B cell (primary cell): ENCODE measurements around the gene SUSD3. TPM values are rescaled to one million over a fixed set of nuclear protein-coding genes. Genes with fewer than 3 reads are reported as not detected.
"Not testable (repeated sequence)": the region's sequence is repeated elsewhere in the genome, so short reads cannot be mapped to it uniquely, and the experiment has no call there.

ENCODE experiments used
- ATAC-seq: fragments of 200-7000 bp; cut with Tn5 transposase; one replicate; pipeline ENCODE4 v1.10.0; 2021; ENCODE audit warnings: low read depth, mild to moderate bottlenecking, moderate number of reproducible peaks, moderate library complexity
- CTCF ChIA-PET: fragments of 350-600 bp; sonication (Branson Sonifier 250); formaldehyde crosslinking; loops from one replicate; lab custom pipeline; 2021; ENCODE audit warnings: antibody characterized with exemption, inconsistent platforms; lab: Charles Lee
- POLR2A ChIA-PET: fragments of 350-600 bp; sonication (Branson Sonifier 250); formaldehyde crosslinking; loops from one replicate; lab custom pipeline; 2021; ENCODE audit warnings: antibody characterized with exemption; lab: Charles Lee
- DNase-seq: peaks from one replicate; pipeline ENCODE4 v3.0.0; 2013
- H2AFZ ChIP-seq: 2 replicates; pipeline ENCODE4 v1.6.1; 2012; ENCODE audit warnings: mild to moderate bottlenecking, low read depth, low read length; ENCODE audit not compliant: insufficient read depth, poor library complexity, severe bottlenecking
- H3K27ac ChIP-seq, 2 donors: 1 replicate in 1 of 2; 2 replicates in 1 of 2; pipeline ENCODE4 v1.5.1; 2012 to 2013; ENCODE audit warnings: low read length in 2 of 2, mild to moderate bottlenecking in 2 of 2, moderate library complexity in 1 of 2
- H3K27me3 ChIP-seq, 4 experiments: fragments of 200-600 bp in 1 of 4; sonication (generic) in 1 of 4; replicated peaks in 1 of 4; 1 replicate in 2 of 4; 2 replicates in 2 of 4; pipeline versions ENCODE4 v1.6.1 to v1.7.0; 2013 to 2016; ENCODE audit warnings: low read length in 3 of 4, mild to moderate bottlenecking in 2 of 4, mixed read lengths in 1 of 4, moderate library complexity in 1 of 4; ENCODE audit not compliant: insufficient read depth in 4 of 4, control insufficient read depth in 3 of 4; ENCODE audit errors: control extremely low read depth in 1 of 4
- H3K36me3 ChIP-seq, 2 experiments: replicated peaks in 1 of 2; 1 replicate in 1 of 2; 2 replicates in 1 of 2; pipeline versions ENCODE4 v1.6.1 to v1.7.1; 2013; ENCODE audit warnings: low read length in 1 of 2; ENCODE audit not compliant: insufficient read depth in 2 of 2, control insufficient read depth in 1 of 2; ENCODE audit errors: control extremely low read depth in 1 of 2, extremely low read depth in 1 of 2
- H3K4me1 ChIP-seq, 2 donors: fragments of 200-600 bp in 1 of 2; sonication (generic) in 1 of 2; 1 replicate in 1 of 2; 2 replicates in 1 of 2; pipeline versions ENCODE4 v1.5.1 to v1.6.1; 2013 to 2017; ENCODE audit warnings: low read length in 2 of 2; ENCODE audit not compliant: control insufficient read depth in 2 of 2, insufficient read depth in 2 of 2
- H3K4me2 ChIP-seq: replicated peaks from 2 replicates; pipeline ENCODE3; 2012; ENCODE audit warnings: mild to moderate bottlenecking, low read depth, low read length; ENCODE audit not compliant: poor library complexity, severe bottlenecking
- H3K4me3 ChIP-seq, 5 experiments: fragments of 200-600 bp in 1 of 5; sonication (generic) in 1 of 5; 1 replicate in 3 of 5; 2 replicates in 2 of 5; pipeline versions ENCODE4 v1.5.1 to v1.7.0; 2011 to 2016; ENCODE audit warnings: low read length in 4 of 5, mild to moderate bottlenecking in 4 of 5, low read depth in 2 of 5, control low read depth in 1 of 5, moderate library complexity in 1 of 5; ENCODE audit not compliant: insufficient read depth in 1 of 5; ENCODE audit errors: control extremely low read depth in 1 of 5, extremely low read depth in 1 of 5
- H3K79me2 ChIP-seq: fragments of 200-600 bp; sonication (generic); one replicate; pipeline ENCODE4 v1.6.0; 2016; ENCODE audit warnings: low read length; ENCODE audit not compliant: control insufficient read depth, insufficient read depth
- H3K9ac ChIP-seq: fragments of 200-600 bp; sonication (generic); 2 replicates; pipeline ENCODE4 v1.6.1; 2017; ENCODE audit warnings: mild to moderate bottlenecking, low read length, moderate library complexity
- H3K9me3 ChIP-seq, 3 donors: one replicate each; pipeline versions ENCODE4 v1.6.1 to v1.7.1; 2013; ENCODE audit warnings: low read length in 2 of 3; ENCODE audit not compliant: control insufficient read depth in 2 of 3, insufficient read depth in 1 of 3; ENCODE audit errors: control extremely low read depth in 1 of 3
- H4K20me1 ChIP-seq: 2 replicates; pipeline ENCODE4 v1.6.0; 2012; ENCODE audit warnings: mild to moderate bottlenecking, low read length; ENCODE audit not compliant: insufficient read depth, control insufficient read depth, poor library complexity, severe bottlenecking
- H3K27ac Mint-ChIP-seq: one replicate; pipeline ENCODE4 v1.8.0; 2021; ENCODE audit warnings: mixed read lengths
- H3K27me3 Mint-ChIP-seq: one replicate; pipeline ENCODE4 v1.8.0; 2021; ENCODE audit warnings: mixed read lengths
- H3K4me1 Mint-ChIP-seq: one replicate; pipeline ENCODE4 v1.8.0; 2021; ENCODE audit warnings: mixed read lengths
- H3K4me3 Mint-ChIP-seq: one replicate; pipeline ENCODE4 v1.8.0; 2021; ENCODE audit warnings: mixed read lengths
- H3K9me3 Mint-ChIP-seq: one replicate; pipeline ENCODE4 v1.8.0; 2022; ENCODE audit warnings: mixed read lengths; ENCODE audit not compliant: insufficient read depth
- CTCF ChIP-seq: fragments of 200-600 bp; IDR thresholded peaks from one replicate; pipeline ENCODE4 v1.8.0; 2022; ENCODE audit warnings: antibody characterized with exemption, mild to moderate bottlenecking
- EZH2 ChIP-seq: IDR thresholded peaks from 2 replicates; pipeline ENCODE4 v1.6.1; 2012; ENCODE audit warnings: borderline replicate concordance, low read depth, mild to moderate bottlenecking, moderate library complexity, low read length; ENCODE audit not compliant: insufficient read depth, poor library complexity, severe bottlenecking
- WGBS: methylation state at CpG from one replicate; pipeline ENCODE4 v1.1.5; 2013; ENCODE audit warnings: missing lambda C conversion rate; ENCODE audit not compliant: insufficient coverage; 5-methylcytosine and 5-hydroxymethylcytosine counted together
- intact Hi-C: fragments of 100-400 bp; cut with micrococcal nuclease; formaldehyde crosslinking; loops from one replicate; pipeline ENCODE4 v1.10.0; 2022
- polyA plus RNA-seq: library from polyadenylated mRNA; depleted of rRNA; stranded (reverse); fragments of >200 nt; gene quantifications from 2 replicates; pipeline ENCODE4 v1.2.3, GENCODE V29; 2012
- total RNA-seq, 2 donors: library from RNA; stranded (reverse); fragments of 120-200 nt in 1 of 2; gene quantifications; 1 replicate in 1 of 2; 2 replicates in 1 of 2; pipeline versions ENCODE4 v1.2.3 to v1.2.4, GENCODE V29; 2013 to 2022

The SUSD3 gene
- total and polyA plus RNA-seq, 2 donors (not counting 1 experiment from before 2014, with no cell fraction given) = 41.0 to 85.0 TPM

- Mint-ChIP-seq H3K9me3 (peaks cover 7% of the 10 kb centered on the region), H3K27me3 (no peaks in the 10 kb centered on the region), H3K4me3 (peak overlapping the region; percentile 41), H3K27ac (no peak overlapping the region), H3K4me1 (peaks cover 38% of the 10 kb centered on the region)
- no peaks in the 10 kb centered on the region for H3K27me3 ChIP-seq
- H3K4me3 ChIP-seq = no peak overlapping the region
- peaks cover 28 to 41% of the 10 kb centered on the region in 2 donors for H3K4me1 ChIP-seq
- no peak overlapping the region for H3K4me2 ChIP-seq
- H3K36me3 ChIP-seq = peaks cover 0 to 1% of the 10 kb centered on the region in 2 experiments
- peaks cover 12% of the 10 kb centered on the region for H4K20me1 ChIP-seq
- no peak overlapping the region for H3K9ac ChIP-seq
- ChIA-PET POLR2A (no interaction called here), CTCF (no interaction called here)
- H3K79me2 ChIP-seq = peaks cover 54% of the 10 kb centered on the region
- DNase-seq (peak; percentile 11), ATAC-seq (no peak)
- H2AFZ ChIP-seq = no peak overlapping the region
- no peak overlapping the region for H3K27ac ChIP-seq
- TF ChIP-seq CTCF (no peak), EZH2 (no peak)
- WGBS = 86% methylated on average over 16 of the region's 16 CpGs
- H3K9me3 ChIP-seq = peaks cover 0 to 10% (median 0%) of the 10 kb centered on the region in 3 donors
- intact Hi-C loops = loop anchor here (5.0 to 10.0 kb wide), 2 partner anchors 97 to 985 kb away; partner anchors contain the start of gene SPTLC1
Observed at GRCh38 chr9:93099551-93100275, 41.2 kb downstream of the SUSD3 start.

GRCh38 chr9:93100276-93100636 lies 41.8 kb downstream of the SUSD3 start:
- no peak for ATAC-seq
- Mint-ChIP-seq H3K27ac (no peak overlapping the region), H3K9me3 (peaks cover 7% of the 10 kb centered on the region), H3K27me3 (no peaks in the 10 kb centered on the region), H3K4me1 (peaks cover 32% of the 10 kb centered on the region), H3K4me3 (no peak overlapping the region)
- no peak overlapping the region for H2AFZ ChIP-seq
- peaks cover 0 to 1% of the 10 kb centered on the region in 2 experiments for H3K36me3 ChIP-seq
- no peak for DNase-seq
- POLR2A ChIA-PET = no interaction called here
- peaks cover 23 to 35% of the 10 kb centered on the region in 2 donors for H3K4me1 ChIP-seq
- H3K4me3 ChIP-seq = no peak overlapping the region
- no peak for TF ChIP-seq CTCF
- no peak for TF ChIP-seq EZH2
- CTCF ChIA-PET = no interaction called here
- H3K9ac ChIP-seq = no peak overlapping the region
- H3K27me3 ChIP-seq = no peaks in the 10 kb centered on the region
- H3K9me3 ChIP-seq = peaks cover 0 to 10% (median 2%) of the 10 kb centered on the region in 3 donors
- peaks cover 12% of the 10 kb centered on the region for H4K20me1 ChIP-seq
- intact Hi-C loops = no loop called here
- H3K4me2 ChIP-seq = no peak overlapping the region
- H3K79me2 ChIP-seq = peaks cover 60% of the 10 kb centered on the region
- WGBS = 92% methylated on average over 4 of the region's 8 CpGs
- H3K27ac ChIP-seq = no peak overlapping the region

- H3K9me3 Mint-ChIP-seq, ATAC-seq, H3K9ac ChIP-seq, H3K27me3 Mint-ChIP-seq, H3K4me3 Mint-ChIP-seq, H3K4me2 ChIP-seq, H3K27me3 ChIP-seq, H3K36me3 ChIP-seq, CTCF ChIA-PET, POLR2A ChIA-PET, H3K27ac ChIP-seq, H3K9me3 ChIP-seq, intact Hi-C loops, H2AFZ ChIP-seq, H3K27ac Mint-ChIP-seq, DNase-seq, H3K4me3 ChIP-seq: not testable (repeated sequence)
- Histone ChIP-seq H4K20me1 (peaks cover 12% of the 10 kb centered on the region), H3K4me1 (peaks cover 23 to 35% of the 10 kb centered on the region in 2 donors), H3K79me2 (peaks cover 68% of the 10 kb centered on the region)
- 100% methylated on average over 8 of the region's 11 CpGs for WGBS
- H3K4me1 Mint-ChIP-seq = peaks cover 32% of the 10 kb centered on the region
Observed at GRCh38 chr9:93101086-93101485, 42.6 kb downstream of the SUSD3 start.
